HFFc6 (cell line): ENCODE data around the gene MLC1. TPM values are rescaled to one million over a fixed set of nuclear protein-coding genes. Genes with fewer than 3 reads are reported as not detected.

Experiments used
- DNase-seq: peaks from one replicate; pipeline ENCODE4 v3.0.0-alpha.2; 2018
- H3K27ac Mint-ChIP-seq: 2 replicates; pipeline ENCODE4 v1.8.0; 2020; ENCODE audit warnings: mild to moderate bottlenecking, mixed read lengths
- H3K27me3 Mint-ChIP-seq: 2 replicates; pipeline ENCODE4 v1.8.0; 2021; ENCODE audit warnings: mild to moderate bottlenecking, moderate library complexity, mixed read lengths; ENCODE audit not compliant: insufficient read depth
- H3K36me3 Mint-ChIP-seq: 2 replicates; pipeline ENCODE4 v1.8.0; 2021; ENCODE audit warnings: low read depth, mixed read lengths
- H3K4me1 Mint-ChIP-seq: 2 replicates; pipeline ENCODE4 v1.8.0; 2020; ENCODE audit warnings: low read depth, mixed read lengths
- H3K4me3 Mint-ChIP-seq: 2 replicates; pipeline ENCODE4 v1.8.0; 2020; ENCODE audit warnings: mild to moderate bottlenecking, moderate library complexity, mixed read lengths
- H3K9me3 Mint-ChIP-seq: 2 replicates; pipeline ENCODE4 v1.8.0; 2020; ENCODE audit warnings: mild to moderate bottlenecking, mixed read lengths
- total RNA-seq, 6 experiments: library from RNA; stranded (reverse); fragmentation: NEBNext Ultra II Directional; extraction: Animal tissue kit (Norgen Biotek cat#: 25700); gene quantifications; 2 replicates in 1 of 6; 3 replicates in 5 of 6; pipeline ENCODE4 v1.2.3, GENCODE V29; 2021
- TF ChIP-seq, protein P1 (sequence below): fragments of 200-600 bp; sonication (generic); IDR thresholded peaks from 2 replicates; pipeline ENCODE4 v1.5.0; 2021; ENCODE audit warnings: antibody characterized with exemption, mild to moderate bottlenecking

Gene MLC1
- total RNA-seq, 6 experiments from 2014 or later = not detected

DNA sequence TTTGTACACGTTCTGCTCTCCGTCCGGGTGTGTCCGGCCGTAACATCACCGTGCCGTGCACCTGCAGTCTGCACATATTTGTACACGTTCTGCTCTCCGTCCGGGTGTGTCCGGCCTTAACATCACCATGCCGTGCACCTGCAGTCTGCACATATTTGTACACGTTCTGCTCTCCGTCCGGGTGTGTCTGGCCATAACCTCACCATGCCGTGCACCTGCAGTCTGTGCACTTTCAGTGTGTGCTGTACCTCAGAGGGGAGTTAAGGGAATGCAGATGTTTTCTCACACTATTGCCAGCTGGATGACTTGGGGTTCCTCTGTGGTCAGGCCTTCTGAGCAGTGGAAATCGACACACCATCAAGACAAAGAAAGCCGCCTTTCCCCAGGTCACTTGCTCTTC is 31.4 kb downstream of the MLC1 start:
- Mint-ChIP-seq H3K27me3 (peaks cover 22% of the 10 kb centered on the region), H3K27ac (no peak overlapping the region), H3K36me3 (peaks cover 6% of the 10 kb centered on the region), H3K4me1 (no peaks in the 10 kb centered on the region), H3K4me3 (no peak overlapping the region), H3K9me3 (peaks cover 20% of the 10 kb centered on the region)
- DNase-seq = no peak
- TF ChIP-seq, protein P1, sequence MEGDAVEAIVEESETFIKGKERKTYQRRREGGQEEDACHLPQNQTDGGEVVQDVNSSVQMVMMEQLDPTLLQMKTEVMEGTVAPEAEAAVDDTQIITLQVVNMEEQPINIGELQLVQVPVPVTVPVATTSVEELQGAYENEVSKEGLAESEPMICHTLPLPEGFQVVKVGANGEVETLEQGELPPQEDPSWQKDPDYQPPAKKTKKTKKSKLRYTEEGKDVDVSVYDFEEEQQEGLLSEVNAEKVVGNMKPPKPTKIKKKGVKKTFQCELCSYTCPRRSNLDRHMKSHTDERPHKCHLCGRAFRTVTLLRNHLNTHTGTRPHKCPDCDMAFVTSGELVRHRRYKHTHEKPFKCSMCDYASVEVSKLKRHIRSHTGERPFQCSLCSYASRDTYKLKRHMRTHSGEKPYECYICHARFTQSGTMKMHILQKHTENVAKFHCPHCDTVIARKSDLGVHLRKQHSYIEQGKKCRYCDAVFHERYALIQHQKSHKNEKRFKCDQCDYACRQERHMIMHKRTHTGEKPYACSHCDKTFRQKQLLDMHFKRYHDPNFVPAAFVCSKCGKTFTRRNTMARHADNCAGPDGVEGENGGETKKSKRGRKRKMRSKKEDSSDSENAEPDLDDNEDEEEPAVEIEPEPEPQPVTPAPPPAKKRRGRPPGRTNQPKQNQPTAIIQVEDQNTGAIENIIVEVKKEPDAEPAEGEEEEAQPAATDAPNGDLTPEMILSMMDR = no peak

DNA sequence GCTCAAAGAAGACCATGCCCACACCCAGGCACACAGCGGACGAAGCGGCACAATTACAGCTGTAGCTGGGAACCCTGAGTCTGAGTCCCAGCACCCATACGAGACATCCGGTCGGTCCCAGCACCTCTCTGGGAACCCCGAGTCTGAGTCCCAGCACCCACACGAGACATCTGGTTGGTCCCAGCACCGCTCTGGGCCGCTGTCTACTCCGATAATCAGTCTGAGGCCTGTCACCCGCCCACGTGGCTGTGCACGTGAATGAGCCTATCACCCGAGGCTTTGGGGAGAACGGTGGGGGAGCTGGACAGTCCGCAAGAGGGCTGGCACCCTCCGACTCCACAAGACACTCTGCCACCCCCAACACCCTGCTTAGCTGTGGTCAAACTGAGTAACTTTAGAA is 33.3 kb downstream of the MLC1 start:
- no peak for DNase-seq
- Mint-ChIP-seq H3K4me1 (no peaks in the 10 kb centered on the region), H3K27me3 (peaks cover 26% of the 10 kb centered on the region), H3K36me3 (peaks cover 6% of the 10 kb centered on the region), H3K27ac (no peak overlapping the region), H3K4me3 (no peak overlapping the region), H3K9me3 (peaks cover 20% of the 10 kb centered on the region)
- TF ChIP-seq, protein P1 = no peak

DNA sequence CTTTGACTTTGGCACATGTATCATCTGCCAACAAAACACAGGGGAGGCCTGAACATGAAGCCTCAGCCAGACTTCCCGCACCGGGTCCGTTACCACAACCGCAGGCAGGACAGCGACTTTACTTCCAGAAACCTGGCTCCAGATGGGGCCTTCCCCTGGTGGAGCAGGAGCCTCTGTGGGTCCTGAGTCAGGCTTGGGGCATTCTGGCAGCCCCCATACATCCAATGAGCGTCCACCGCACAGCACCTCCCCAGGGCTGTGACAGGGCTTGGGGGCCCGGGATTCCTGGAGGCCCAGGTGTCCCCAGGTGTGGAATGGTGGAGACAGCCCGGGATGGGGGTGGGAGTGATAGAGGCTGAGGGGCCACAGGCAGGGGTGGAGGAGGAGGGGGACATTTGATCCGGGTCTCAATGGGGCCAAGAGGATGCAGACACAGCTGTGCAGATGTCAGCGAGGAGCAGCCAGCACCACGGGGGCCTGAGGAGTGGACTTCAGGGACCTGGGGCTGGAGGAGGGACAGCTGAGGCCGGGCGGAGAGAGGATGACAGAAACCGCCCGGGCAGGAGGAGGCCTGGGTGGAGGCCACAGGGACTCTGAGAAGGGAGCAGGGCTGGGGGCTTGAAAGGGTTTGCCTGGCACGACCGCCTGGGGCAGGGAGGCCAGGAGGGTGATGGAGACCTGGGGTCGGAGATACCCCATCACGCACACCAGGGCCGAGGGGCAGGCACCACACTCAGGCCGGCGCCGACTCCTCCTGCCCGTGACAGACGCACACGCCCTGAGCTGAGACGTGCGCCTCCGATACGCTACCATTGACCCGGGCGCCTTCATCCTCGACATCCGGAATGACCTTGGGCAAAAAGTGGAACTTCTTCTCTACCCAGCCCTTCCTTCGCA is 35.7 kb downstream of the MLC1 start:
- TF ChIP-seq, protein P1 = no peak
- no peaks in the 10 kb centered on the region for H3K4me1 Mint-ChIP-seq
- no peak for DNase-seq
- no peak overlapping the region for H3K27ac Mint-ChIP-seq
- H3K9me3 Mint-ChIP-seq = peaks cover 20% of the 10 kb centered on the region
- H3K27me3 Mint-ChIP-seq = peaks cover 16% of the 10 kb centered on the region
- H3K4me3 Mint-ChIP-seq = no peak overlapping the region
- H3K36me3 Mint-ChIP-seq = peaks cover 6% of the 10 kb centered on the region

DNA sequence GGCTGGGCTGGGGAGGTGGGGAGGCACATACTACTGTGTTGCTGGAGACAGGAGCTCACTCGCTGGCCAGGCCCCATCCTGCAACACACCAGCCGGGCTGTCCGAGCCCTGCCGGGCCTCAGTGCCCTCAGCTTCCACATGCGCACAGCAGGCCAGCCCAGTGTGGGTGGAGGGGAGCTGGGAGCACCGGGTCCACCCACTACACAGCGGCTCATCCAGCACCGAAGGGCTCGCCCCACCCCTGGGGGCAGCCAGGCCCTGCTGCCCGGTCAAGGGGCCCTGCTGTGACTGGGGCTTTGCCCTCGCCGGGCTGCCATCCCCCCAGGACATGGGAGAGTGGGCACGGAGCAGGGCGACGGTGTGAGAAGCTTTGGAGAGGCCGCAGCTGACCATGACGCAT is 36.4 kb downstream of the MLC1 start:
- Mint-ChIP-seq H3K4me1 (no peaks in the 10 kb centered on the region), H3K27me3 (peaks cover 19% of the 10 kb centered on the region), H3K27ac (no peak overlapping the region), H3K36me3 (peaks cover 3% of the 10 kb centered on the region), H3K4me3 (no peak overlapping the region), H3K9me3 (peaks cover 15% of the 10 kb centered on the region)
- TF ChIP-seq, protein P1 = no peak
- no peak for DNase-seq

DNA sequence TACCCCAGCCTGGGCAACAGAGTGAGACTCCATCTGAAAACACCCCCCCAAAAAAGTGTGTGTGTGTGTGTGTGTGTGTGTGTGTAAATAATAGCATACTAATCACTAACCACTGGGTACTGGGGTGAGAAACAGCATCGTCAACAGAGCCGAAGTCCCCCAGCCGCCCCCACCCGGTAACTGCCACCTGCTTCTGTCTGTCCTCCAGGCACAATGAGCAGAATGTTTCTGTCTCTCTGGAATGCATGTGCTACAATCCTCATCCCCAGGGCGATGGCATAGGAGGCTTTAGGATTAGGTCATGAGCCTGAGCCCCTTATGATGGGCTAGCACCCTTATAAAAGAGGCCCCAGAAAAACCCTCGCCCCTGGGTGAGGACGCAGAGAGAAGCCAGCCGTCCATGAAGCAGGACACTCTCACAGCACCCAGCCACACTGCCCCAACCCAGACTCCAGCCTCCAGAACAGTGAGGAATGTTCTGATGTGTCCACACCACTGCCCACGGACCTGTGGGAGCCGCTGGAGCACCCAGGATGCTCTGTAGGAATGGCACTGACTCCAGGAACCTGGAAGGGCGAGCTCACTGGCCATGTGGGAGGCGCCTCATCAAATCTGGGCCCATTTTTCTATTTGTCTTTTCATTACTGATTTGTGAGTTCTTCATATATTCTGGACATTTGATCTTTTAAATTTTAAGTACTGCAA is 37.0 kb downstream of the MLC1 start:
- H3K27ac Mint-ChIP-seq = no peak overlapping the region
- H3K4me3 Mint-ChIP-seq = no peak overlapping the region
- peaks cover 9% of the 10 kb centered on the region; the same call in 1 of the 2 replicates for H3K9me3 Mint-ChIP-seq
- TF ChIP-seq, protein P1 = no peak
- H3K36me3 Mint-ChIP-seq = no peaks in the 10 kb centered on the region
- H3K27me3 Mint-ChIP-seq = peaks cover 18% of the 10 kb centered on the region
- DNase-seq = no peak
- H3K4me1 Mint-ChIP-seq = no peaks in the 10 kb centered on the region
